Prostate gland (tissue), 2 donors: ENCODE results near the gene UBR4. TPM values are rescaled to one million over a fixed set of nuclear protein-coding genes. Genes with fewer than 3 reads are reported as not detected.
A peak's percentile ranks its signal among the peaks of the same experiment; 100 is the strongest.

Experiments
- DNase-seq: peaks from one replicate; pipeline ENCODE4 v3.0.0-alpha.2; 2019; ENCODE audit warnings: low spot score
- H3K27ac ChIP-seq, 2 donors: fragments of 200-600 bp; sonication (generic); 2 replicates each; pipeline ENCODE4 v1.5.1; 2017 to 2019
- H3K27me3 ChIP-seq: fragments of 200-600 bp; sonication (generic); replicated peaks from 2 replicates; pipeline ENCODE4 v1.5.1; 2019; ENCODE audit not compliant: insufficient read depth
- H3K36me3 ChIP-seq, 2 donors: fragments of 200-600 bp; sonication (generic); 1 replicate in 1 of 2; 2 replicates in 1 of 2; pipeline versions ENCODE4 v1.5.1 to v1.8.1; 2017 to 2019
- H3K4me1 ChIP-seq: fragments of 200-600 bp; sonication (generic); replicated peaks from 2 replicates; pipeline ENCODE4 v1.5.1; 2019
- H3K4me3 ChIP-seq, 2 donors: fragments of 200-600 bp; sonication (generic); 2 replicates each; pipeline ENCODE4 v1.5.1; 2017 to 2019
- H3K9me3 ChIP-seq: fragments of 200-600 bp; sonication (generic); 2 replicates; pipeline ENCODE4 v1.5.1; 2017
- POLR2A ChIP-seq: fragments of 450-650 bp; IDR thresholded peaks from one replicate; pipeline ENCODE4 v1.6.1; 2016; ENCODE audit warnings: antibody characterized with exemption, mild to moderate bottlenecking
- POLR2AphosphoS5 ChIP-seq: sonication (generic); formaldehyde crosslinking; IDR thresholded peaks from one replicate; pipeline ENCODE4 v1.6.1; 2017; ENCODE audit warnings: antibody characterized with exemption
- WGBS: methylation state at CpG from one replicate; pipeline ENCODE4 v1.1.5; 2018; 5-methylcytosine and 5-hydroxymethylcytosine counted together
- intact Hi-C: fragments of 100-400 bp; cut with DNase I; formaldehyde crosslinking; loops from one replicate; pipeline ENCODE4 v1.14.2; 2022
- total RNA-seq, 2 donors: library from RNA; depleted of rRNA; stranded (reverse); fragments of >200 nt; gene quantifications; one replicate each; pipeline ENCODE4 v1.1.0, GENCODE V29; 2016
- TF ChIP-seq, protein P1 (sequence below), 4 experiments: fragments of 200-600 bp in 2 of 4; fragments of 450-650 bp in 2 of 4; sonication (generic) in 2 of 4; IDR thresholded peaks; 1 replicate in 3 of 4; 2 replicates in 1 of 4; pipeline ENCODE4 v1.5.1; 2016 to 2019; ENCODE audit warnings: antibody characterized with exemption in 4 of 4, mild to moderate bottlenecking in 2 of 4, moderate library complexity in 2 of 4

UBR4 gene
- total RNA-seq, 2 donors from 2014 or later: 93.5 to 311 TPM

DNA sequence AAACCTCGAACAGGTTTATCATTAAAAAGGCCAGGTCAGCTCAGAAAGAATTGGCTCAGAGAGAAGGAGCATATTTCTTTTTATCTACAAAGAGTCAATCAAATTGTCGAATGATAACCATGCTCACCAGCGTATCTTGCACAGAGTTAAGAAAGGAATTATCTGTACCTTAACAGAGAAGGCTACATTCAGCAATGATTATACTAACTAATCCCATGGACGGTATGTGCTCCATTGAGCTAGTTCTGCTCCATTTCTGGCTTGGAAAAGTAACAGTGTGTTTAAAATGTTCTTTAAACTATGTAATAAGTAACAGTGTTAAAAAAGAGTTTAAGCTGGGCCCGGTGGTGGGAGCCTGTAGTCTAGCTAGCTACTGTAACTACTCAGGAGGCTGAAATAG, 4.2 kb downstream of the UBR4 start:
- no peak for DNase-seq
- TF ChIP-seq, protein P1, sequence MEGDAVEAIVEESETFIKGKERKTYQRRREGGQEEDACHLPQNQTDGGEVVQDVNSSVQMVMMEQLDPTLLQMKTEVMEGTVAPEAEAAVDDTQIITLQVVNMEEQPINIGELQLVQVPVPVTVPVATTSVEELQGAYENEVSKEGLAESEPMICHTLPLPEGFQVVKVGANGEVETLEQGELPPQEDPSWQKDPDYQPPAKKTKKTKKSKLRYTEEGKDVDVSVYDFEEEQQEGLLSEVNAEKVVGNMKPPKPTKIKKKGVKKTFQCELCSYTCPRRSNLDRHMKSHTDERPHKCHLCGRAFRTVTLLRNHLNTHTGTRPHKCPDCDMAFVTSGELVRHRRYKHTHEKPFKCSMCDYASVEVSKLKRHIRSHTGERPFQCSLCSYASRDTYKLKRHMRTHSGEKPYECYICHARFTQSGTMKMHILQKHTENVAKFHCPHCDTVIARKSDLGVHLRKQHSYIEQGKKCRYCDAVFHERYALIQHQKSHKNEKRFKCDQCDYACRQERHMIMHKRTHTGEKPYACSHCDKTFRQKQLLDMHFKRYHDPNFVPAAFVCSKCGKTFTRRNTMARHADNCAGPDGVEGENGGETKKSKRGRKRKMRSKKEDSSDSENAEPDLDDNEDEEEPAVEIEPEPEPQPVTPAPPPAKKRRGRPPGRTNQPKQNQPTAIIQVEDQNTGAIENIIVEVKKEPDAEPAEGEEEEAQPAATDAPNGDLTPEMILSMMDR (IDR thresholded peaks at IDR 0.05): no peak
- TF ChIP-seq POLR2A (no peak), POLR2AphosphoS5 (no peak)
- Histone ChIP-seq H3K27me3 (no peaks in the 10 kb centered on the region), H3K9me3 (no peaks in the 10 kb centered on the region), H3K4me1 (peaks cover 4% of the 10 kb centered on the region), H3K27ac (no peak overlapping the region), H3K36me3 (no peaks in the 10 kb centered on the region), H3K4me3 (no peak overlapping the region)
- intact Hi-C loops: no loop called here
- 68% methylated on average over 5 of the region's 5 CpGs for WGBS

DNA sequence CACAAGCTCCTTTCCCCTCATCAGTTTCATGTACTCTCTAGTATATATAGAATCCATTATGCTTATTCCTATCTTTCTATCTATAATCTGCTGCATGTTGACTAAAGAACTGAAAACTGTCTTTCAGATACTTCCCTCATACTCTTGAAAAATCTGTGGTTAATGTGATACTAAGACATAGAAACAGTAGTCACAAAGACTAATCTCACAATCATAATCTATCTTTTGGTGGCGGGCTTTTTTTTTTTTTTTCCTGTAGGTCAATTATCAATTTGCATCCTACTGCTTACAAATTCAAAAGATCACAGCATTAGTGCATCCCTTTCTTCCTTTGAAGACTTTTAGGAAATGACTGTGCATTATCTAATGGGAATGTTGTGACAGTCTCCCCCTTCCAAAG, 4.7 kb downstream of the UBR4 start:
- TF ChIP-seq, protein P1 (IDR thresholded peaks at IDR 0.05): no peak
- TF ChIP-seq POLR2AphosphoS5: no peak
- no peak for TF ChIP-seq POLR2A
- DNase-seq: no peak
- no peaks in the 10 kb centered on the region for H3K36me3 ChIP-seq
- WGBS: 98% methylated on average over 1 of the region's 1 CpG
- H3K4me1 ChIP-seq: peaks cover 3% of the 10 kb centered on the region
- intact Hi-C loops: no loop called here
- no peak overlapping the region for H3K27ac ChIP-seq
- H3K27me3 ChIP-seq: no peaks in the 10 kb centered on the region
- H3K4me3 ChIP-seq: no peak overlapping the region
- no peaks in the 10 kb centered on the region for H3K9me3 ChIP-seq

DNA sequence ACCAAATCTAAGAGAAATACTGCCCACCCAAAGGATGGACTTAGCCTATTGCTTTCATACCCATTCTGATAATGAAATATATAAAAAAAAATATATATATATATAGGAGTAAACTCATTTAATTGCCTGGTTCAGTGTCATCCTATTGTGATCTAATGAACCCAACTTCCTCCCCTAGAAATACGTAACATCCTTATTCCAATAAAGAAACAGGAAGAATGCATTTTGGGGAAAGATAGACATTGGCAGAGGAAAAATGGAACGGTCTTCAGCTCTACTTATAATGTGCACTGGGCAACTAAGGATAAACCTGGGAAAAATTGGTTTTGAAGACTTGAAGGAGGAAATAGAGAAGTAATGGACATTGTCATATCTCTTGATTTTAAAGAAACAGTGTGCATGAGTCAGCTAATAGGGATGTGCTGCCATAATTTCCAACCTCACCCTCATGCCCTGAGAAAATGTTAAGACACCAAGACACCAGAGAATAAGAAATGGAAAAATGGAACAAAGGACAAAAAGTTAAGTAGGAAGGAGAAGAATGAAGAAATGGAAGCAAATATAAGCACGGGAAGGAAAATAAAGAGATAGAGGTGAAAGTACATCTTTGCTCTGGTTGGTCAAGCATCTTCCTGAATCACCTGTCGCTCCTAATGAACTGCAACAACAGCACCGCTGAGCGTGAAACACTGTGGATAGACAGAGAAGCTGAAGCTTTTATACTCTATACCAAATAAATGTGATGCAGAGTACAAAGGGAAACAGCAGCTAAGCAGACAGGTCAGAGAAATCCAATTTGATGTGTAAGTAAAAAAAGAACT, 5.4 kb downstream of the UBR4 start:
- Histone ChIP-seq H3K27me3 (no peaks in the 10 kb centered on the region), H3K4me1 (peaks cover 3% of the 10 kb centered on the region), H3K27ac (no peak overlapping the region), H3K9me3 (no peaks in the 10 kb centered on the region), H3K36me3 (no peaks in the 10 kb centered on the region), H3K4me3 (no peak overlapping the region)
- TF ChIP-seq POLR2AphosphoS5 (no peak), POLR2A (no peak)
- TF ChIP-seq, protein P1 (IDR thresholded peaks at IDR 0.05): no peak
- WGBS: 89% methylated on average over 6 of the region's 6 CpGs
- DNase-seq: no peak
- intact Hi-C loops: no loop called here

DNA sequence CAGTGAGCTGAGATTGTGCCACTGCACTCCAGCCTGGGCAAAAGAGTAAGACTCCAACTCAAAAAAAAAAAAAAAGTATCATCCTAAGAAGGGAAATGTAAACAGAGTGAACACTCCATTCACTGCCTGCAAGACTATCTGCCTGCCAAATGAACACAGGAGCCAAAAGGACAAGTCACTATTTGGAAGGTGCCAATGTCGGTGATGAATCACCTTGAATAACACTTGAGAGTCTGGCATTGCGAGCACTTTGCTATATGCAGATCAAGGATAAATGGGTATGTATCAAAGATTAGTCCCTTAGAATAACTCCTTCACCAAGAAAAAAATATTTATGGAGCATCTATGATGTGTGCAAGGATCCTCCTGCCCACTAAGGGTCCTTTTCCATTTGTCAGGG, 6.6 kb downstream of the UBR4 start:
- intact Hi-C loops: no loop called here
- peak; percentile 80 for DNase-seq
- Histone ChIP-seq H3K27me3 (no peaks in the 10 kb centered on the region), H3K9me3 (no peaks in the 10 kb centered on the region), H3K4me3 (no peak overlapping the region), H3K27ac (no peak overlapping the region), H3K4me1 (peaks cover 3% of the 10 kb centered on the region), H3K36me3 (peaks cover 0 to 8% of the 10 kb centered on the region in 2 donors)
- peak; percentile 81 for TF ChIP-seq POLR2AphosphoS5
- TF ChIP-seq, protein P1 (IDR thresholded peaks at IDR 0.05): no peak
- WGBS: 7% methylated on average over 2 of the region's 2 CpGs

DNA sequence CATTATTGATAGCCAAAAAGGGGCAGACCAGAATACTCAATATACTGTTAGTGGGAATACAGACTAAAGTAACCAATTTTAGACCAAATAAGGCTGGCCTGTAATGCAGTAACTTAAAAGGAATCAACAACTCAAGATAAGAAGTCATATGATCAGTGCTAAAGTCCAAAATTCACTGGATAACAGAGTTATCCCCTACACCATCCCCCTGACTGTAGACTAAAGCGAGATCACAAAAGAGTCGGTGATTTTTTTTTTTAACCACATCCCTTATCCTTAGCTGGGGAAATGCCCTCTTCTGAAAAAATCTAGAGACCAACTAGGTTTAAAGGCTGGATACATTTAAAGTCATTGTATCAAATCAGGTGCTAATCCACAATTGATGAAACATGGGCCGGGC, 7.7 kb downstream of the UBR4 start:
- Histone ChIP-seq H3K4me3 (no peak overlapping the region), H3K27ac (no peak overlapping the region), H3K9me3 (no peaks in the 10 kb centered on the region), H3K4me1 (peaks cover 3% of the 10 kb centered on the region), H3K27me3 (no peaks in the 10 kb centered on the region), H3K36me3 (peaks cover 0 to 9% of the 10 kb centered on the region in 2 donors)
- WGBS: 89% methylated on average over 3 of the region's 3 CpGs
- no peak for DNase-seq
- intact Hi-C loops: no loop called here
- TF ChIP-seq, protein P1 (IDR thresholded peaks at IDR 0.05): no peak
- TF ChIP-seq POLR2AphosphoS5 (no peak), POLR2A (no peak)
